ENCODE data around the gene RRM2.

DNA sequence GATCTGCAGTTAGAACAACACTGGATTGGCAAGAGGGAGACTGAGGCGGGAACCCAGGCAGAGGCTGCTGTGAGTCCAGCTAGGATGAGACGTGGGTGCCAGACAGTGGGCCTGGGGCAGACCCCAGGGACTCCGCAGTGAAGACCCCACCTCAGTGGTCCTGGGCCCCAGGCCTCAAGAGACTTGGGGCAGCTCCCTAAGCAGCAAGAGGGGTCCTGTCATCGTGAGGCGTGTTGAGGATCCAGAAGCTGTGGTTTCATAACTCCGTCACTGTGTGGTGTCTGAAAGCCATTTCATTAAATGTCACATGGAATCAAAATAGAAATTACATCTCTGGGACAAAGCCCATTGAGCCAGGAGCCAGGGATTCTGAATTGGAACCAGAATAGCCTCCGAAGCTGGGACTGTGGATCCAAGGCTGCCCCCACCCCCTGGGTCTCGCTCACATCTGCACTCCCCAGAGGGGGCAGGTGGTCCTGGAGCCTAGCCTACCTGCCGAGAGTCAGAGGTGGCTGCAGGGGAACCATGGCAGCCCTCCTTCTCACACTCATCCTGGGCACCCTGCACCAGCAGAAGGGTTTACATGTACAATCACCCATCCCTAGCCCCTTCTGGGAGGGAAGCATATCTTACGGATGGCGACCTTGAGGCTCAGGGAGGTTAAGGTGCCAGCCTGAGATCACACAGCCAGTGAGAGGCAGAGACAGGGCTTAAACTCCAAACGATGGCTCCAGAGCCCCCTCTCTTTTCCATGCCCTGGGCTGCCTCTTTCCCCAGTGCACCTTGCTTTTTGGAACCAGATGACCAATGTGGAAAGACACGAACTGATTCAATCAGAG lies 23.2 kb downstream of the RRM2 start:
- TF ChIP-seq, protein P1, sequence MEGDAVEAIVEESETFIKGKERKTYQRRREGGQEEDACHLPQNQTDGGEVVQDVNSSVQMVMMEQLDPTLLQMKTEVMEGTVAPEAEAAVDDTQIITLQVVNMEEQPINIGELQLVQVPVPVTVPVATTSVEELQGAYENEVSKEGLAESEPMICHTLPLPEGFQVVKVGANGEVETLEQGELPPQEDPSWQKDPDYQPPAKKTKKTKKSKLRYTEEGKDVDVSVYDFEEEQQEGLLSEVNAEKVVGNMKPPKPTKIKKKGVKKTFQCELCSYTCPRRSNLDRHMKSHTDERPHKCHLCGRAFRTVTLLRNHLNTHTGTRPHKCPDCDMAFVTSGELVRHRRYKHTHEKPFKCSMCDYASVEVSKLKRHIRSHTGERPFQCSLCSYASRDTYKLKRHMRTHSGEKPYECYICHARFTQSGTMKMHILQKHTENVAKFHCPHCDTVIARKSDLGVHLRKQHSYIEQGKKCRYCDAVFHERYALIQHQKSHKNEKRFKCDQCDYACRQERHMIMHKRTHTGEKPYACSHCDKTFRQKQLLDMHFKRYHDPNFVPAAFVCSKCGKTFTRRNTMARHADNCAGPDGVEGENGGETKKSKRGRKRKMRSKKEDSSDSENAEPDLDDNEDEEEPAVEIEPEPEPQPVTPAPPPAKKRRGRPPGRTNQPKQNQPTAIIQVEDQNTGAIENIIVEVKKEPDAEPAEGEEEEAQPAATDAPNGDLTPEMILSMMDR (optimal IDR thresholded peaks at IDR 0.05 in 1 of 3, IDR thresholded peaks at IDR 0.05 in 1 of 3, conservative IDR thresholded peaks at IDR 0.05 in 1 of 3; ENCODE audit: extremely low read depth in 1 of 3, insufficient read depth in 2 of 3, low read length in 3 of 3) = no peak
- no peak for TF ChIP-seq EZH2 (IDR thresholded peaks at IDR 0.05; ENCODE audit: low read length)
